ENCODE data around the gene RNF5. TPM values are rescaled to one million over a fixed set of nuclear protein-coding genes. Genes with fewer than 3 reads are reported as not detected.

The RNF5 gene
- total RNA-seq, 1 experiment from 2014 or later = 45.9 TPM

DNA sequence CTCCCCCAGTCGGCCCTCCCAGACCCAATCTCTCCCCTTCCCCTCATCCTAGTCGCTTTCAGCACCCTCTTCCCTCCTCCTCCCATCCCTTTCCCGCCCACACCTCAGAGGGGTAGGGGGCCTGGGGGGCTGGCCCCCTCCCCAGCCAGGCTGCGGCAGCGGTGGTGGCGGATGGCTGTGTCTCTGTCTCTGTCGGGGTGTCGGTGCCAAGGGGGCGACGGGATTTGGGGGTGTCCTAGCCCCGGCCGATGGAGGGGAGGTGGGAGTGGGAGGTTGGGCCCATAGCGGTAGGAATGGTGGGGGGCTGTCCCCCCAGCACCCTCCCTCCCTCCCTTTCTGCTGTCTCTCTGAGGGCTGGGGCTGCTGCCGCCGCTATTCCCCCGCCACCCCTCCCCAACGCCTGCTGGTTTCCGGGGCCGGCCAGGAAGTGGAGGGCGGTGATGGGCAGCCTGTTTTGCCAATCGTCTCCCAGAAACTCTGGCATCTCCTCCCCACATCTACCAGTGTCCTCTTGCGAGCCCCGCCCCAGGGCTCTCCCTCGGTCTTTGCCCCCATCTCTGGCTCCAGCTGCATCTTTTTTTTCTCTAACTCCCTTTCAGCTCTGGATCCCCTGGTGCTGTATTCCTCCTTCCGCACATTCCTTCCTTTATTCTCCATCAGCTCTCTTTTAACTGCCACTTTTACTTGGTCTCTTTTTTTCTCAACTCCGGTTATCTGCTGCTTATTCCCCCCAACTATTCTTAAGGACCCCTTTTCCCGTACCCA, 2.3 kb upstream of the RNF5 start, which contains the start of gene AGPAT1:
Gene AGPAT1 (minus strand): TSS at position 374 of the 765 bp plus-strand sequence. CDS start 4,588 bp downstream, outside the sequence.
- Histone ChIP-seq H3K4me3 (replicated peaks in 1 of 2; ENCODE audit: low read depth in 1 of 2, low read length in 2 of 2) (peak within 1 kb of the TSS; percentile 93 to 98), H3K9me3 (ENCODE audit: control insufficient read depth in 1 of 2, insufficient read depth in 1 of 2, low read depth in 1 of 2, low read length in 2 of 2) (no peaks in the 10 kb centered on the region), H3K27ac (ENCODE audit: low read depth, low read length) (peak within 1 kb of the TSS; percentile 76), H2AFZ (ENCODE audit: low read depth, low read length, poor library complexity, severe bottlenecking) (no peak within 1 kb of the TSS), H3K79me2 (ENCODE audit: insufficient read depth, low read length) (peaks cover 24% of the 10 kb centered on the region), H3K4me1 (ENCODE audit: control insufficient read depth in 1 of 2, insufficient read depth in 2 of 2, low read length in 2 of 2) (peaks cover 24 to 52% of the 10 kb centered on the region in 2 experiments), H3K27me3 (ENCODE audit: insufficient read depth, low read length) (no peaks in the 10 kb centered on the region), H3K9me2 (ENCODE audit: insufficient read depth) (no peaks in the 10 kb centered on the region), H3K4me2 (ENCODE audit: low read length) (peak within 1 kb of the TSS; percentile 97), H3K9ac (ENCODE audit: low read length) (peak within 1 kb of the TSS; percentile 90), H3K36me3 (ENCODE audit: control insufficient read depth in 1 of 2, insufficient read depth in 2 of 2, low read length in 2 of 2) (peaks cover under 1 to 4% of the 10 kb centered on the region in 2 experiments; a peak in 2 of 4 replicates), H4K20me1 (ENCODE audit: insufficient read depth) (no peaks in the 10 kb centered on the region)
- ChIA-PET POLR2A (interaction anchor here (1.8 to 2.2 kb wide), 3 partner anchors 12 to 20 kb away, joined by 5 to 10 read pairs (median 6); partner anchors contain the start of genes EGFL8 and GPSM3), RAD21 (ENCODE audit: low non-redundant PET in 1 of 2, low total read pairs in 2 of 2, uncharacterized antibody in 2 of 2, unreplicated experiment in 2 of 2) (no interaction called here), CTCF (interaction anchor here (0.9 kb wide), 1 partner anchor 57 kb away, joined by 4 read pairs; no protein-coding TSS in a partner anchor)
- BruUV-seq (replicated peaks) = no TSS peak
- peak; percentile 70 for ATAC-seq
- TF ChIP-seq ELF1 (IDR thresholded peaks at IDR 0.05; ENCODE audit: borderline replicate concordance, low read depth) (no peak), POLR2AphosphoS5 (IDR thresholded peaks at IDR 0.05; ENCODE audit: low read depth, low read length) (peak; percentile 88), POLR2A (IDR thresholded peaks at IDR 0.05; ENCODE audit: borderline replicate concordance, extremely low read depth, insufficient read depth, insufficient read length) (peak; percentile 73)
- DNase-seq (ENCODE audit: low read depth, low spot score) = peak; percentile 90
- intact Hi-C loops (cut with micrococcal nuclease) = no loop called here

DNA sequence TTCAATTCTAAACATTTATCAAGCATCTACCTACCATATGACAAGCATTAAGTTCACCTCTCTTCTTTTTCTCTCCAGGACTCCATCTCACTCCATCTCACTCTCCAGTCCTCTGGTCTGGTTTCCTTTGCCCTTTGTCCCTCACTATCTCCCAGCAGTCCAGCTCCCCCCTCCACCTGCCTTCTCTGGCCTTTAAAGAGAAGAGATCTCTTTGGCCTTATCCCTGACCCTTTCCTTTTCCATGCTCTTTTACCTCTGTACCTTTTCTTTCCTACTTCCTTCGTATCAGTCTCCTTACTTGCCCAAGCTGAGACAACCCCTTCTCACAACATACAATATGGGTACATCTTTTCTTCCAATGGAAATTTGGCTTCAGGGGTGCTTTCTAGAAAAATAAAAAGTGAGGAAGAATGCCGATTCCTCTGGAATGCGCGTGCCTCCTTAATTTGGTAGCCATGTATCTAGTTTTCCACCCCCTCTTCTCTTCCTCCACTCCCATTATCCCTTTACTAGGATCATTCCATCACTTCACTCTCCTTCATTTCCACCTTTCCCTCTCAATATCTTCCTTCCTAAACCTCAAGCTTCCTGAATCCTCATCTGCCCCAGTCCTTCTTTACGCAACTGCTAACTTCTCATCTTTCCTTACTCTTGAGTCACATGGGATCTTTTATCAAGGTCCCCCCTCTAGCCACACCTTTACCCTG, 1.6 kb upstream of the RNF5 start:
- ChIA-PET POLR2A (interaction anchor here (1.3 to 2.2 kb wide), 6 partner anchors 12 to 46 kb away, joined by 3 to 10 read pairs (median 5); partner anchors contain the start of genes EGFL8, FKBPL and GPSM3), RAD21 (ENCODE audit: low non-redundant PET in 1 of 2, low total read pairs in 2 of 2, uncharacterized antibody in 2 of 2, unreplicated experiment in 2 of 2) (no interaction called here), CTCF (interaction anchor here (0.9 to 1.7 kb wide), 3 partner anchors 14 to 58 kb away, joined by 4 to 10 read pairs (median 9); partner anchors contain the start of gene PBX2)
- Histone ChIP-seq H3K9me2 (ENCODE audit: insufficient read depth) (no peaks in the 10 kb centered on the region), H2AFZ (ENCODE audit: low read depth, low read length, poor library complexity, severe bottlenecking) (no peak overlapping the region), H3K4me2 (ENCODE audit: low read length) (peak overlapping the region; percentile 97), H3K27ac (ENCODE audit: low read depth, low read length) (peak overlapping the region; percentile 74), H3K4me1 (ENCODE audit: control insufficient read depth in 1 of 2, insufficient read depth in 2 of 2, low read length in 2 of 2) (peaks cover 24 to 52% of the 10 kb centered on the region in 2 experiments), H3K9me3 (ENCODE audit: control insufficient read depth in 1 of 2, insufficient read depth in 1 of 2, low read depth in 1 of 2, low read length in 2 of 2) (no peaks in the 10 kb centered on the region), H3K9ac (ENCODE audit: low read length) (peak overlapping the region; percentile 90), H3K79me2 (ENCODE audit: insufficient read depth, low read length) (peaks cover 24% of the 10 kb centered on the region), H3K27me3 (ENCODE audit: insufficient read depth, low read length) (no peaks in the 10 kb centered on the region), H4K20me1 (ENCODE audit: insufficient read depth) (no peaks in the 10 kb centered on the region), H3K36me3 (ENCODE audit: control insufficient read depth in 1 of 2, insufficient read depth in 2 of 2, low read length in 2 of 2) (peaks cover 0 to 11% of the 10 kb centered on the region in 2 experiments; a peak in 2 of 4 replicates), H3K4me3 (replicated peaks in 1 of 2; ENCODE audit: low read depth in 1 of 2, low read length in 2 of 2) (peak overlapping the region; percentile 93 to 98)
- no peak for ATAC-seq
- no peak for DNase-seq (ENCODE audit: low read depth, low spot score)
- TSS peak; percentile 82 for BruUV-seq (replicated peaks)
- intact Hi-C loops (cut with micrococcal nuclease) = no loop called here
- TF ChIP-seq FOSL1 (IDR thresholded peaks at IDR 0.05; ENCODE audit: low read depth) (no peak), POLR2A (IDR thresholded peaks at IDR 0.05; ENCODE audit: borderline replicate concordance, extremely low read depth, insufficient read depth, insufficient read length) (no peak), POLR2AphosphoS5 (IDR thresholded peaks at IDR 0.05; ENCODE audit: low read depth, low read length) (no peak), CBX3 (IDR thresholded peaks at IDR 0.05; ENCODE audit: low read depth) (no peak), EGR1 (IDR thresholded peaks at IDR 0.05; ENCODE audit: low read depth) (no peak), ZNF274 (IDR thresholded peaks at IDR 0.05; ENCODE audit: low read depth, low read length) (no peak), JUND (IDR thresholded peaks at IDR 0.05) (no peak), RAD21 (IDR thresholded peaks at IDR 0.05; ENCODE audit: low read depth) (no peak), SIN3A (IDR thresholded peaks at IDR 0.05; ENCODE audit: low read depth) (no peak)
- TF ChIP-seq, protein P1, sequence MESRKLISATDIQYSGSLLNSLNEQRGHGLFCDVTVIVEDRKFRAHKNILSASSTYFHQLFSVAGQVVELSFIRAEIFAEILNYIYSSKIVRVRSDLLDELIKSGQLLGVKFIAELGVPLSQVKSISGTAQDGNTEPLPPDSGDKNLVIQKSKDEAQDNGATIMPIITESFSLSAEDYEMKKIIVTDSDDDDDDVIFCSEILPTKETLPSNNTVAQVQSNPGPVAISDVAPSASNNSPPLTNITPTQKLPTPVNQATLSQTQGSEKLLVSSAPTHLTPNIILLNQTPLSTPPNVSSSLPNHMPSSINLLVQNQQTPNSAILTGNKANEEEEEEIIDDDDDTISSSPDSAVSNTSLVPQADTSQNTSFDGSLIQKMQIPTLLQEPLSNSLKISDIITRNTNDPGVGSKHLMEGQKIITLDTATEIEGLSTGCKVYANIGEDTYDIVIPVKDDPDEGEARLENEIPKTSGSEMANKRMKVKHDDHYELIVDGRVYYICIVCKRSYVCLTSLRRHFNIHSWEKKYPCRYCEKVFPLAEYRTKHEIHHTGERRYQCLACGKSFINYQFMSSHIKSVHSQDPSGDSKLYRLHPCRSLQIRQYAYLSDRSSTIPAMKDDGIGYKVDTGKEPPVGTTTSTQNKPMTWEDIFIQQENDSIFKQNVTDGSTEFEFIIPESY (IDR thresholded peaks at IDR 0.05; ENCODE audit: extremely low read depth, insufficient replicate concordance, low read length) = no peak
